Gastrocnemius medialis (tissue), 4 donors: ENCODE results near the gene GALNT6.
A peak's percentile ranks its signal among the peaks of the same experiment; 100 is the strongest.

ENCODE experiments used
- POLR2A ChIP-seq, 2 donors: fragments of 450-650 bp; IDR thresholded peaks; one replicate each; pipeline ENCODE4 v1.6.1; 2017; ENCODE audit warnings: antibody characterized with exemption in 2 of 2, mild to moderate bottlenecking in 2 of 2, moderate library complexity in 2 of 2
- TF ChIP-seq, protein P1 (sequence below), 5 experiments: fragments of 450-650 bp in 3 of 5; fragments of 200-600 bp in 2 of 5; sonication (generic) in 2 of 5; IDR thresholded peaks in 4 of 5; conservative IDR thresholded peaks in 1 of 5; 1 replicate in 4 of 5; 2 replicates in 1 of 5; pipeline ENCODE4 v1.5.1; 2016 to 2019; ENCODE audit warnings: antibody characterized with exemption in 5 of 5, mild to moderate bottlenecking in 3 of 5, moderate library complexity in 3 of 5

DNA sequence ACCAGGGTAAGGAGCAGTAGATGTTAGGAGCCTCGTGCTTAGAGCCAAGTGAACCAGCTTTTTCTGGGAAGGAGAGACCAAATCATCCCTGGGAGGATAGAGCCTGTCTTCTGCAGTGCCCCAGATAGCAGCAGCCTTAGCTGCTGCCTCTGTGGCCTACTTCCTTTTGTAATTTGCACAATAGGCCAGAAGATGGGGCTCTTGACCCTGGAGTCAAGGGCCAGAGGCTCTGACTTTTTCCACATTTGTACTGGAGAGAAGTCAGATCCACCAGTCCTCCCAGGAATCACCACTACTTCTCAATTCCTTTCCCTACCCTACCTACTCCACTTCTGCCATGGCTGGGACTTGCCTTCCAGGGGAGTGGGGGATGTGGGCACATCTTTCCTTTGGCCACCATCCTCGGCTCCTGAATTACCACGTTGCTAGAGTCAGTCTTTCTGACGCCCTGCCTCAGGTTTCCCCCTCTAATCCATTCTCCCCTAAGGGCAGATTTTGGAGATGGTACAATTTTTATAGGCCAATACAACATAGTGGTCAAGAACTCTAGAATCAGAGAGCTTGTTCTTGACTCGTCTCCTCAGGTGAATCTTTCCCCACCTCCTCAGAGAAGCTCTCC, 30.2 kb upstream of the GALNT6 start:
- TF ChIP-seq, protein P1, sequence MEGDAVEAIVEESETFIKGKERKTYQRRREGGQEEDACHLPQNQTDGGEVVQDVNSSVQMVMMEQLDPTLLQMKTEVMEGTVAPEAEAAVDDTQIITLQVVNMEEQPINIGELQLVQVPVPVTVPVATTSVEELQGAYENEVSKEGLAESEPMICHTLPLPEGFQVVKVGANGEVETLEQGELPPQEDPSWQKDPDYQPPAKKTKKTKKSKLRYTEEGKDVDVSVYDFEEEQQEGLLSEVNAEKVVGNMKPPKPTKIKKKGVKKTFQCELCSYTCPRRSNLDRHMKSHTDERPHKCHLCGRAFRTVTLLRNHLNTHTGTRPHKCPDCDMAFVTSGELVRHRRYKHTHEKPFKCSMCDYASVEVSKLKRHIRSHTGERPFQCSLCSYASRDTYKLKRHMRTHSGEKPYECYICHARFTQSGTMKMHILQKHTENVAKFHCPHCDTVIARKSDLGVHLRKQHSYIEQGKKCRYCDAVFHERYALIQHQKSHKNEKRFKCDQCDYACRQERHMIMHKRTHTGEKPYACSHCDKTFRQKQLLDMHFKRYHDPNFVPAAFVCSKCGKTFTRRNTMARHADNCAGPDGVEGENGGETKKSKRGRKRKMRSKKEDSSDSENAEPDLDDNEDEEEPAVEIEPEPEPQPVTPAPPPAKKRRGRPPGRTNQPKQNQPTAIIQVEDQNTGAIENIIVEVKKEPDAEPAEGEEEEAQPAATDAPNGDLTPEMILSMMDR (IDR thresholded peaks at IDR 0.05 in 4 of 5, conservative IDR thresholded peaks at IDR 0.05 in 1 of 5), result peak in 2 of 5 experiments; percentile 27 to 34
- no peak for TF ChIP-seq POLR2A (IDR thresholded peaks at IDR 0.05)
